22Rv1 (cell line): ENCODE data around the gene DNLZ.

ENCODE experiments used
- CTCF ChIP-seq: fragments of 450-650 bp; IDR thresholded peaks from 2 replicates; pipeline ENCODE4 v1.5.1; 2017; ENCODE audit warnings: mild to moderate bottlenecking
- ZFX ChIP-seq: fragments of 450-650 bp; IDR thresholded peaks from 2 replicates; pipeline ENCODE4 v1.6.1; 2017; ENCODE audit warnings: antibody characterized with exemption, borderline replicate concordance

GRCh38 chr9:136318111-136318775, 45.3 kb downstream of the DNLZ start:
- TF ChIP-seq CTCF, result no peak
- no peak for TF ChIP-seq ZFX
